Measurements from ENCODE around the gene DDX17. TPM values are rescaled to one million over a fixed set of nuclear protein-coding genes. Genes with fewer than 3 reads are reported as not detected.

The DDX17 gene
- total RNA-seq, 1 experiment from 2014 or later: 234 TPM

GRCh38 chr22:38453066-38453672, 52.9 kb downstream of the DDX17 start:
- H3K27me3 ChIP-seq (ENCODE audit: insufficient read depth, low read length): no peaks in the 10 kb centered on the region
- H3K9me2 ChIP-seq (ENCODE audit: insufficient read depth): no peaks in the 10 kb centered on the region
- intact Hi-C loops (cut with micrococcal nuclease): no loop called here
- no peak for DNase-seq (ENCODE audit: low read depth, low spot score)
- no peak overlapping the region for H3K27ac ChIP-seq (ENCODE audit: low read depth, low read length)
- no peaks in the 10 kb centered on the region for H4K20me1 ChIP-seq (ENCODE audit: insufficient read depth)
- no peaks in the 10 kb centered on the region for H3K9me3 ChIP-seq (ENCODE audit: control insufficient read depth in 1 of 2, insufficient read depth in 1 of 2, low read depth in 1 of 2, low read length in 2 of 2)
- no peak for ATAC-seq
- H2AFZ ChIP-seq (ENCODE audit: low read depth, low read length, poor library complexity, severe bottlenecking): no peak overlapping the region
- H3K4me3 ChIP-seq (replicated peaks in 1 of 2; ENCODE audit: low read depth in 1 of 2, low read length in 2 of 2): no peak overlapping the region
- TF ChIP-seq, protein P1, sequence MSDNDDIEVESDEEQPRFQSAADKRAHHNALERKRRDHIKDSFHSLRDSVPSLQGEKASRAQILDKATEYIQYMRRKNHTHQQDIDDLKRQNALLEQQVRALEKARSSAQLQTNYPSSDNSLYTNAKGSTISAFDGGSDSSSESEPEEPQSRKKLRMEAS (IDR thresholded peaks at IDR 0.05): no peak
- no peak for TF ChIP-seq JUND (IDR thresholded peaks at IDR 0.05)
- TF ChIP-seq YY1 (IDR thresholded peaks at IDR 0.05; ENCODE audit: extremely low read depth, insufficient replicate concordance, low read depth, low read length): no peak
- TF ChIP-seq SIN3A (IDR thresholded peaks at IDR 0.05; ENCODE audit: low read depth): no peak
- TF ChIP-seq EZH2 (IDR thresholded peaks at IDR 0.05): no peak
- TF ChIP-seq EGR1 (IDR thresholded peaks at IDR 0.05; ENCODE audit: low read depth): no peak
- TF ChIP-seq SP1 (IDR thresholded peaks at IDR 0.05; ENCODE audit: low read depth): no peak
- no peak for TF ChIP-seq EZH2phosphoT487 (IDR thresholded peaks at IDR 0.05; ENCODE audit: borderline replicate concordance)
- no peak for TF ChIP-seq ZFX (IDR thresholded peaks at IDR 0.05)
- TF ChIP-seq TCF7L2 (IDR thresholded peaks at IDR 0.05; ENCODE audit: borderline replicate concordance, extremely low read depth, insufficient read depth, insufficient read length): no peak
- TF ChIP-seq ZNF274 (IDR thresholded peaks at IDR 0.05; ENCODE audit: low read depth, low read length): no peak
- TF ChIP-seq ATF3 (IDR thresholded peaks at IDR 0.05): no peak
- TF ChIP-seq ZBTB33 (IDR thresholded peaks at IDR 0.05; ENCODE audit: extremely low read depth, insufficient replicate concordance, low read length): no peak
- TF ChIP-seq FOSL1 (IDR thresholded peaks at IDR 0.05; ENCODE audit: low read depth): no peak
- no peak for TF ChIP-seq CEBPB (IDR thresholded peaks at IDR 0.05; ENCODE audit: low read depth)
- TF ChIP-seq ELF1 (IDR thresholded peaks at IDR 0.05; ENCODE audit: borderline replicate concordance, low read depth): no peak
- no peak for TF ChIP-seq SRF (IDR thresholded peaks at IDR 0.05; ENCODE audit: low read depth)
- TF ChIP-seq RAD21 (IDR thresholded peaks at IDR 0.05; ENCODE audit: low read depth): no peak
- no peak for TF ChIP-seq CTCF (IDR thresholded peaks at IDR 0.05 in 2 of 3, conservative IDR thresholded peaks at IDR 0.05 in 1 of 3; ENCODE audit: borderline replicate concordance in 1 of 3, insufficient read depth in 1 of 3, low read depth in 2 of 3, low read length in 2 of 3)
- H3K79me2 ChIP-seq (ENCODE audit: insufficient read depth, low read length): no peaks in the 10 kb centered on the region
- ChIA-PET CTCF (no interaction called here), POLR2A (interaction anchor here (0.6 to 0.7 kb wide), 2 partner anchors 10 to 32 kb away, joined by 3 to 4 read pairs; no protein-coding TSS in a partner anchor), RAD21 (ENCODE audit: low non-redundant PET in 1 of 2, low total read pairs in 2 of 2, uncharacterized antibody in 2 of 2, unreplicated experiment in 2 of 2) (no interaction called here)
- H3K4me2 ChIP-seq (ENCODE audit: low read length): no peak overlapping the region
- no TSS peak for BruUV-seq (replicated peaks)
- no peaks in the 10 kb centered on the region for H3K36me3 ChIP-seq (ENCODE audit: control insufficient read depth in 1 of 2, insufficient read depth in 2 of 2, low read length in 2 of 2)
- H3K4me1 ChIP-seq (ENCODE audit: control insufficient read depth in 1 of 2, insufficient read depth in 2 of 2, low read length in 2 of 2): peaks cover 14 to 20% of the 10 kb centered on the region in 2 experiments
- no peak overlapping the region for H3K9ac ChIP-seq (ENCODE audit: low read length)

Data from HCT116 (cell line).